Cerebellar nuclear complex (tissue), 1 donor: ENCODE results near the gene LRP1.
A peak's percentile ranks its signal among the peaks of the same experiment; 100 is the strongest.

Source experiments
- DNase-seq, 2 experiments: peaks; one replicate each; lab custom pipeline; 2025; lab: John Stamatoyannopoulos, UW

LRP1 gene

GRCh38 chr12:57254506-57255280 is 126.4 kb downstream of the LRP1 start:
- DNase-seq, result no peak

- DNase-seq, result no peak
Measured at GRCh38 chr12:57255916-57256315, 127.6 kb downstream of the LRP1 start.

GRCh38 chr12:57258977-57259970 is 131.0 kb downstream of the LRP1 start:
- no peak for DNase-seq

GRCh38 chr12:57260366-57260765 is 132.1 kb downstream of the LRP1 start:
- DNase-seq, result no peak

GRCh38 chr12:57261428-57261865 is 133.2 kb downstream of the LRP1 start:
- peak; percentile 6 to 60 for DNase-seq

- no peak for DNase-seq
Measured at GRCh38 chr12:57262126-57262822, 134.0 kb downstream of the LRP1 start.
